GM12878 (cell line): ENCODE measurements around the gene IGSF11. TPM values are rescaled to one million over a fixed set of nuclear protein-coding genes. Genes with fewer than 3 reads are reported as not detected.

Experiments
- ATAC-seq: fragments of 200-7000 bp; cut with Tn5 transposase; 3 replicates; pipeline ENCODE4 v1.9.1; 2020; ENCODE audit warnings: mild to moderate bottlenecking, moderate library complexity
- BruUV-seq: library from RNA; stranded (reverse); fragments of 400-500 nt; replicated peaks from 2 replicates; lab custom pipeline; 2021; lab: Mats Ljungman, UMichigan
- CTCF ChIA-PET: fragments of 300-600 bp; sonication (Branson Sonifier 250); formaldehyde crosslinking; extraction: SDS; loops from one replicate; lab custom pipeline; 2021; ENCODE audit warnings: inconsistent platforms; lab: Yijun Ruan, JAX
- POLR2A ChIA-PET: fragments of 350-600 bp; formaldehyde crosslinking; extraction: SDS; loops from one replicate; lab custom pipeline; 2021; ENCODE audit warnings: inconsistent platforms; lab: Charles Lee
- RAD21 ChIA-PET: fragments of 300-600 bp; sonication (Branson Sonifier 250); formaldehyde crosslinking; loops from one replicate; lab custom pipeline; 2023; ENCODE audit warnings: antibody characterized with exemption; ENCODE audit not compliant: unreplicated experiment; lab: Charles Lee
- SMC1A ChIA-PET: fragments of 300-600 bp; sonication (Branson Sonifier 250); formaldehyde crosslinking; loops from one replicate; lab custom pipeline; 2023; ENCODE audit not compliant: unreplicated experiment, uncharacterized antibody; lab: Charles Lee
- DNase-seq: peaks from one replicate; pipeline ENCODE4 v3.0.0-alpha.2; 2011; ENCODE audit warnings: low read depth, low spot score
- FAIRE-seq: peaks from 3 replicates; lab custom pipeline; 2011; peaks lifted over from hg19 to GRCh38; lab: Jason Lieb, UNC
- H2AFZ ChIP-seq: 2 replicates; pipeline ENCODE4 v1.6.0; 2011; ENCODE audit warnings: low read depth, low read length, control low read depth; ENCODE audit not compliant: control insufficient read depth
- H3K27ac ChIP-seq: 2 replicates; pipeline ENCODE4 v1.5.1; 2011; ENCODE audit warnings: control low read depth; ENCODE audit not compliant: control insufficient read depth, insufficient read depth
- H3K27me3 ChIP-seq, 2 experiments: replicated peaks in 1 of 2; 2 replicates each; pipeline versions ENCODE4 v1.6.0 to v1.6.1; 2011; ENCODE audit warnings: low read length in 1 of 2; ENCODE audit not compliant: control insufficient read depth in 2 of 2, insufficient read depth in 2 of 2
- H3K36me3 ChIP-seq, 2 experiments: 2 replicates each; pipeline ENCODE4 v1.5.1; 2011; ENCODE audit warnings: low read length in 1 of 2; ENCODE audit not compliant: control insufficient read depth in 2 of 2, insufficient read depth in 2 of 2
- H3K4me1 ChIP-seq: 2 replicates; pipeline ENCODE4 v1.6.1; 2011; ENCODE audit warnings: mild to moderate bottlenecking, low read length, moderate library complexity, mixed read lengths; ENCODE audit not compliant: control insufficient read depth, insufficient read depth
- H3K4me2 ChIP-seq: 2 replicates; pipeline ENCODE4 v1.6.0; 2011; ENCODE audit warnings: control low read depth; ENCODE audit not compliant: control insufficient read depth, insufficient read depth
- H3K4me3 ChIP-seq: fragments of 200-600 bp; sonication (generic); 2 replicates; pipeline ENCODE4 v1.5.1; 2016
- H3K79me2 ChIP-seq: 2 replicates; pipeline ENCODE4 v1.6.0; 2011; ENCODE audit warnings: low read length; ENCODE audit not compliant: control insufficient read depth, insufficient read depth
- H3K9ac ChIP-seq: 2 replicates; pipeline ENCODE4 v1.8.0; 2011; ENCODE audit warnings: low read length, control low read depth, mixed read lengths; ENCODE audit not compliant: control insufficient read depth, insufficient read depth
- H3K9me3 ChIP-seq: replicated peaks from 3 replicates; pipeline ENCODE4 v1.5.1; 2011; ENCODE audit warnings: mild to moderate bottlenecking, low read length; ENCODE audit not compliant: control insufficient read depth, insufficient read depth
- H4K20me1 ChIP-seq: 2 replicates; pipeline ENCODE4 v1.6.0; 2011; ENCODE audit not compliant: control insufficient read depth, insufficient read depth
- WGBS: methylation state at CpG from one replicate; pipeline ENCODE4 v1.1.6; 2016; ENCODE audit warnings: low lambda C conversion rate; ENCODE audit not compliant: insufficient replicate concordance, insufficient coverage; ENCODE audit errors: missing lambda C conversion rate; 5-methylcytosine and 5-hydroxymethylcytosine counted together
- in situ Hi-C: fragments of 300-500 bp; cut with MboI; formaldehyde crosslinking; loops from 9 replicates; pipeline ENCODE4 v1.14.3; 2018; ENCODE audit warnings: mixed read lengths
- intact Hi-C: fragments of 100-400 bp; cut with micrococcal nuclease; formaldehyde crosslinking; loops from one replicate; pipeline ENCODE4 v1.14.2; 2022; ENCODE audit not compliant: unreplicated experiment
- polyA plus RNA-seq, 11 experiments: library from polyadenylated mRNA; depleted of rRNA in 4 of 11; unstranded in 6 of 11; stranded (reverse) in 5 of 11; fragments of >200 nt; fragmentation: Nextera tagmentation in 4 of 11; fragmentation: Illumina TruSeq in 1 of 11; extraction: Ambion mirVana in 4 of 11; extraction: Trizol in 1 of 11; gene quantifications; 1 replicate in 1 of 11; 2 replicates in 10 of 11; pipeline versions ENCODE4 v1.2.1 to v1.2.3, GENCODE V29; 2011 to 2016; ENCODE audit warnings: inconsistent platforms in 2 of 11, missing spikeins in 2 of 11, low read depth in 1 of 11
- total RNA-seq, 4 experiments: library from RNA; depleted of rRNA in 3 of 4; stranded (reverse); fragments of >200 nt in 3 of 4; fragmentation: Illumina TruSeq in 1 of 4; extraction: Trizol in 1 of 4; gene quantifications; 2 replicates each; pipeline versions ENCODE4 v1.2.1 to v1.2.3, GENCODE V29; 2013 to 2021
- TF ChIP-seq, protein P1 (sequence below): IDR thresholded peaks from 2 replicates; pipeline ENCODE4 v1.6.1; 2012; ENCODE audit warnings: mild to moderate bottlenecking, low read depth, low read length
- TF ChIP-seq, protein P2 (sequence below): fragments of 450-650 bp; IDR thresholded peaks from 2 replicates; pipeline ENCODE4 v1.6.1; 2017; ENCODE audit warnings: mild to moderate bottlenecking, moderate library complexity

The IGSF11 gene
- total and polyA plus RNA-seq, 10 of the 15 experiments (the other 5 are each of a cell fraction or from before 2014, with no cell fraction given): 0.03 TPM; not detected in 9

DNA sequence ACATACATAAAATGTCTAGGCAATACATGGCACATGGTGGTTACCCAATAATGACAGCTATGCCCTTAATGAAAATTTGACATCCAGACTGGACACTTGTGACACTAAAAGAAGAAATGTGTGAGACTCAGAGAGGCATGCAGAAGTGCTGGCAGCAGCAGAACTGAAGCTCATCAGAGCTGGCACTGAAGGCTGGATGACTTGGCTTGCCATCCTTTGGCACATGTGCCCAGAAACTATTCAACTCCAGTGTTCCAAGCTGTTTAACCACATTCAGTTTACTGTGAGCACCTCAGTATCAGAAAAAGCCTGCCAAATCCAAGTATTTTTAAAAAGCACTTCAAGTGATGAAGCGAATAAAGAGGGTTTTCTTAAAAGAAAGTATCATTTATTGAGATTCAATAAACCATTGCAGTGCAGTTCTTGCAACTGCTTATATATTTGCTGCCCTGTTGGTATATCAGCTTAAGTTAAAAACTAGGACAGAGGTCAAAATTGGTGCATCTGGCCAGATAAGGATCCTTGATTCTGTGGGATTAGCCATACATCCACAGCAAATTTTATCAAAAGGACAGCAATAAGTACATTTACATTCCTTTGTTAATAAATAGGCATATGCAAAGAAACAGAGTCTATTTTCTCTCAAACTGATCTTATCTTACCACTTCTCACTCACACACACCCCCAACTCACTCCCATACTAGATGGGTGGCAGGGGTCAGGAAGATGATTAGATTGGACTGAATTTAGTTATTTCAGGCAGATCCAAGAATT, 15.8 kb downstream of the IGSF11 start:
- H3K36me3 ChIP-seq: no peaks in the 10 kb centered on the region
- intact Hi-C loops: no loop called here
- no peak overlapping the region for H3K9ac ChIP-seq
- SMC1A ChIA-PET: no interaction called here
- POLR2A ChIA-PET: no interaction called here
- CTCF ChIA-PET: interaction anchor here (1.3 kb wide), 1 partner anchor 16 kb away, joined by 3 read pairs; the partner anchor contains the start of gene IGSF11
- no peak overlapping the region for H2AFZ ChIP-seq
- WGBS: 4% methylated on average over 1 of the region's 1 CpG
- TF ChIP-seq, protein P1, sequence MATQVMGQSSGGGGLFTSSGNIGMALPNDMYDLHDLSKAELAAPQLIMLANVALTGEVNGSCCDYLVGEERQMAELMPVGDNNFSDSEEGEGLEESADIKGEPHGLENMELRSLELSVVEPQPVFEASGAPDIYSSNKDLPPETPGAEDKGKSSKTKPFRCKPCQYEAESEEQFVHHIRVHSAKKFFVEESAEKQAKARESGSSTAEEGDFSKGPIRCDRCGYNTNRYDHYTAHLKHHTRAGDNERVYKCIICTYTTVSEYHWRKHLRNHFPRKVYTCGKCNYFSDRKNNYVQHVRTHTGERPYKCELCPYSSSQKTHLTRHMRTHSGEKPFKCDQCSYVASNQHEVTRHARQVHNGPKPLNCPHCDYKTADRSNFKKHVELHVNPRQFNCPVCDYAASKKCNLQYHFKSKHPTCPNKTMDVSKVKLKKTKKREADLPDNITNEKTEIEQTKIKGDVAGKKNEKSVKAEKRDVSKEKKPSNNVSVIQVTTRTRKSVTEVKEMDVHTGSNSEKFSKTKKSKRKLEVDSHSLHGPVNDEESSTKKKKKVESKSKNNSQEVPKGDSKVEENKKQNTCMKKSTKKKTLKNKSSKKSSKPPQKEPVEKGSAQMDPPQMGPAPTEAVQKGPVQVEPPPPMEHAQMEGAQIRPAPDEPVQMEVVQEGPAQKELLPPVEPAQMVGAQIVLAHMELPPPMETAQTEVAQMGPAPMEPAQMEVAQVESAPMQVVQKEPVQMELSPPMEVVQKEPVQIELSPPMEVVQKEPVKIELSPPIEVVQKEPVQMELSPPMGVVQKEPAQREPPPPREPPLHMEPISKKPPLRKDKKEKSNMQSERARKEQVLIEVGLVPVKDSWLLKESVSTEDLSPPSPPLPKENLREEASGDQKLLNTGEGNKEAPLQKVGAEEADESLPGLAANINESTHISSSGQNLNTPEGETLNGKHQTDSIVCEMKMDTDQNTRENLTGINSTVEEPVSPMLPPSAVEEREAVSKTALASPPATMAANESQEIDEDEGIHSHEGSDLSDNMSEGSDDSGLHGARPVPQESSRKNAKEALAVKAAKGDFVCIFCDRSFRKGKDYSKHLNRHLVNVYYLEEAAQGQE: no peak
- TF ChIP-seq, protein P2, sequence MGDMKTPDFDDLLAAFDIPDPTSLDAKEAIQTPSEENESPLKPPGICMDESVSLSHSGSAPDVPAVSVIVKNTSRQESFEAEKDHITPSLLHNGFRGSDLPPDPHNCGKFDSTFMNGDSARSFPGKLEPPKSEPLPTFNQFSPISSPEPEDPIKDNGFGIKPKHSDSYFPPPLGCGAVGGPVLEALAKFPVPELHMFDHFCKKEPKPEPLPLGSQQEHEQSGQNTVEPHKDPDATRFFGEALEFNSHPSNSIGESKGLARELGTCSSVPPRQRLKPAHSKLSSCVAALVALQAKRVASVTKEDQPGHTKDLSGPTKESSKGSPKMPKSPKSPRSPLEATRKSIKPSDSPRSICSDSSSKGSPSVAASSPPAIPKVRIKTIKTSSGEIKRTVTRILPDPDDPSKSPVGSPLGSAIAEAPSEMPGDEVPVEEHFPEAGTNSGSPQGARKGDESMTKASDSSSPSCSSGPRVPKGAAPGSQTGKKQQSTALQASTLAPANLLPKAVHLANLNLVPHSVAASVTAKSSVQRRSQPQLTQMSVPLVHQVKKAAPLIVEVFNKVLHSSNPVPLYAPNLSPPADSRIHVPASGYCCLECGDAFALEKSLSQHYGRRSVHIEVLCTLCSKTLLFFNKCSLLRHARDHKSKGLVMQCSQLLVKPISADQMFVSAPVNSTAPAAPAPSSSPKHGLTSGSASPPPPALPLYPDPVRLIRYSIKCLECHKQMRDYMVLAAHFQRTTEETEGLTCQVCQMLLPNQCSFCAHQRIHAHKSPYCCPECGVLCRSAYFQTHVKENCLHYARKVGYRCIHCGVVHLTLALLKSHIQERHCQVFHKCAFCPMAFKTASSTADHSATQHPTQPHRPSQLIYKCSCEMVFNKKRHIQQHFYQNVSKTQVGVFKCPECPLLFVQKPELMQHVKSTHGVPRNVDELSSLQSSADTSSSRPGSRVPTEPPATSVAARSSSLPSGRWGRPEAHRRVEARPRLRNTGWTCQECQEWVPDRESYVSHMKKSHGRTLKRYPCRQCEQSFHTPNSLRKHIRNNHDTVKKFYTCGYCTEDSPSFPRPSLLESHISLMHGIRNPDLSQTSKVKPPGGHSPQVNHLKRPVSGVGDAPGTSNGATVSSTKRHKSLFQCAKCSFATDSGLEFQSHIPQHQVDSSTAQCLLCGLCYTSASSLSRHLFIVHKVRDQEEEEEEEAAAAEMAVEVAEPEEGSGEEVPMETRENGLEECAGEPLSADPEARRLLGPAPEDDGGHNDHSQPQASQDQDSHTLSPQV: no peak
- TF ChIP-seq, all 136 proteins: peak for 0
- Histone ChIP-seq H3K4me2 (no peak overlapping the region), H3K4me3 (no peak overlapping the region), H3K9me3 (no peaks in the 10 kb centered on the region), H3K27me3 (no peaks in the 10 kb centered on the region), H4K20me1 (no peaks in the 10 kb centered on the region), H3K4me1 (no peaks in the 10 kb centered on the region), H3K27ac (no peak overlapping the region), H3K79me2 (no peaks in the 10 kb centered on the region)
- ATAC-seq: no peak
- no peak for FAIRE-seq
- RAD21 ChIA-PET: interaction anchor here (0.7 kb wide), 1 partner anchor 134 kb away, joined by 3 read pairs; no protein-coding TSS in a partner anchor
- no peak for DNase-seq
- in situ Hi-C loops: no loop called here
- no TSS peak for BruUV-seq
